ENCODE results near the gene MMP1. TPM values are rescaled to one million over a fixed set of nuclear protein-coding genes. Genes with fewer than 3 reads are reported as not detected.

Gene MMP1
- total RNA-seq, 2 donors from 2014 or later = 34.8 TPM; not detected in 1

GRCh38 chr11:102771351-102771750 is 26.6 kb downstream of the MMP1 start:
- Histone ChIP-seq H3K36me3 (replicated peaks in 1 of 2; ENCODE audit: insufficient read depth in 1 of 2, low read depth in 2 of 2) (no peaks in the 10 kb centered on the region), H3K4me3 (no peak overlapping the region), H3K27ac (no peak overlapping the region), H3K4me1 (no peaks in the 10 kb centered on the region), H3K9me3 (no peaks in the 10 kb centered on the region), H3K27me3 (no peaks in the 10 kb centered on the region)
- ATAC-seq (no peak), DNase-seq (no peak)
- WGBS, 2 donors = 60 to 76% methylated on average over 1 of the region's 1 CpG
- TF ChIP-seq POLR2A (IDR thresholded peaks at IDR 0.05) = no peak
- no peak for TF ChIP-seq CTCF (IDR thresholded peaks at IDR 0.05)
- intact Hi-C loops (cut with DNase I) = no loop called here

DNA sequence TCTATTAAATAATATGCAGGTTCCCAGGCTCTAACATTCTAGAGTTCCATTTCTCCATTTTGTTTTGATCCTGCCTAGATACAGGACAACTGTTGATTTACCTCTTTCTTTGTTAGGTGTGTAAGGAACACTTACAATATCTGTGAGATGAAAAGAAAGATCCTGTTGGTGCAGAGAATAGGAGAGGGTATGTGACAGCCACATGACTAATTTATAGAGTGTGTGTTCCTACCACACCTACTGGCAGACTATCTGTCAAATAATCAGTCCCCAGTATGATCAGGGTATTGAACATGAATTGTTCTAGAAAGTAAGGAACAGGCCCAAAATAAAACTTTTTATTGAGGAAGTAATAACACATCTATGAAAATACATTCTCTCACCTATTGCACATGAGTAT is 27.8 kb downstream of the MMP1 start:
- H3K27me3 ChIP-seq = no peaks in the 10 kb centered on the region
- no peaks in the 10 kb centered on the region for H3K9me3 ChIP-seq
- H3K36me3 ChIP-seq (replicated peaks in 1 of 2; ENCODE audit: insufficient read depth in 1 of 2, low read depth in 2 of 2) = no peaks in the 10 kb centered on the region
- DNase-seq = no peak
- H3K4me1 ChIP-seq = no peaks in the 10 kb centered on the region
- no peak for TF ChIP-seq POLR2A (IDR thresholded peaks at IDR 0.05)
- TF ChIP-seq CTCF (IDR thresholded peaks at IDR 0.05) = no peak
- no peak for ATAC-seq
- no peak overlapping the region for H3K4me3 ChIP-seq
- intact Hi-C loops (cut with DNase I) = no loop called here
- no peak overlapping the region for H3K27ac ChIP-seq

- 56% methylated on average over 18 of the region's 18 CpGs for WGBS, 2 donors
- H3K9me3 ChIP-seq = no peaks in the 10 kb centered on the region
- TF ChIP-seq CTCF (IDR thresholded peaks at IDR 0.05) (no peak), POLR2A (IDR thresholded peaks at IDR 0.05) (no peak)
- no peaks in the 10 kb centered on the region for H3K36me3 ChIP-seq (replicated peaks in 1 of 2; ENCODE audit: insufficient read depth in 1 of 2, low read depth in 2 of 2)
- DNase-seq = no peak
- no peaks in the 10 kb centered on the region for H3K27me3 ChIP-seq
- no peaks in the 10 kb centered on the region for H3K4me1 ChIP-seq
- no peak for ATAC-seq
- no peak overlapping the region for H3K27ac ChIP-seq
- intact Hi-C loops (cut with DNase I) = no loop called here
- no peak overlapping the region for H3K4me3 ChIP-seq
Observed at GRCh38 chr11:102767800-102768199, 30.2 kb downstream of the MMP1 start.

DNA sequence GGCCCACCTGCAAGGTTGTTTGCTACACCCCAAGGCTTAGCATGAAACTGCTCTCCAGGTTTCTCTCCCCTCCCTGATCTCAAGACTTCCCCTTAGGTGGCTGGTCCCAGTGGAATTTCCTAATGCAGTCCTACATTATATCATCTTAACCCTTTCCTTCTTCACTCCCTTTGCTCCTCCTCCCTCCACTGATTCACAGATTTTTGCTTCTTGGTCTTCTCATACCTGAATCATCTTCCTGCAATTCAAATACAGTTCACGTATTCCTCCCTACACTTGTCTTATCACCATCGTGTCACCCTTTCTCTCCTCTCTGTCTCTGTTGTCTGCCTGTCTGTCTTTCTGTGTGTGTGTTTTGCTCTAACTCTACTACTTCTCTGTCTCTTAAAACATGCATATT is 34.5 kb downstream of the MMP1 start:
- Histone ChIP-seq H3K27me3 (no peaks in the 10 kb centered on the region), H3K36me3 (replicated peaks in 1 of 2; ENCODE audit: insufficient read depth in 1 of 2, low read depth in 2 of 2) (no peaks in the 10 kb centered on the region), H3K27ac (no peak overlapping the region), H3K9me3 (no peaks in the 10 kb centered on the region), H3K4me1 (no peaks in the 10 kb centered on the region), H3K4me3 (no peak overlapping the region)
- ATAC-seq (no peak), DNase-seq (no peak)
- intact Hi-C loops (cut with DNase I) = no loop called here
- 52 to 64% methylated on average over 2 of the region's 2 CpGs for whole genome bisulfite sequencing, 2 donors
- no peak for TF ChIP-seq POLR2A (IDR thresholded peaks at IDR 0.05)
- no peak for TF ChIP-seq CTCF (IDR thresholded peaks at IDR 0.05)

DNA sequence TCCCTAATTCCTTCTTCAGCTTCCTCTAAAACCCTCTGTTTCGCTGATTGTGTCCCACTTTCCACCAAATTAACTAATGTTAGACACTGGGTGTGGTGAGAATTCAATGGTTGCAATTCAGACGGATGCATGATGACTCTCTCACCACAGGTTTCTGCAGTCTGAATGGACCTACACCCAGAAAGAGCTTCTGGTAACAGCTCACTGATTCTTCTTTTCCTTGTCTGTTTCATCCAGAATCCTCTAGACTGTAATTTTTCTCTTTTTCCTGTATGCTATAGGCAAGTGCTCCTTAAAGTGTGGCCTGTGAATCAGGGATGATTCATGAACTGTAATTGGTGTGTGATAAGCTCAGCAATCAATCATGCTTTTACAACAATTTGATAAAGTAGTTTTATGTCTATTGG is 35.6 kb downstream of the MMP1 start:
- intact Hi-C loops (cut with DNase I) = no loop called here
- no peaks in the 10 kb centered on the region for H3K36me3 ChIP-seq (replicated peaks in 1 of 2; ENCODE audit: insufficient read depth in 1 of 2, low read depth in 2 of 2)
- no peaks in the 10 kb centered on the region for H3K4me1 ChIP-seq
- WGBS, 2 donors = 49 to 57% methylated on average over 2 of the region's 2 CpGs
- H3K27me3 ChIP-seq = no peaks in the 10 kb centered on the region
- no peak for DNase-seq
- H3K27ac ChIP-seq = no peak overlapping the region
- no peaks in the 10 kb centered on the region for H3K9me3 ChIP-seq
- H3K4me3 ChIP-seq = no peak overlapping the region
- no peak for ATAC-seq
- TF ChIP-seq POLR2A (IDR thresholded peaks at IDR 0.05) = no peak
- TF ChIP-seq CTCF (IDR thresholded peaks at IDR 0.05) = no peak

All from body of pancreas (tissue), 4 donors.